DND-41 (cell line): ENCODE results near the gene PDXK.
A peak's percentile ranks its signal among the peaks of the same experiment; 100 is the strongest.

Experiments
- ATAC-seq: fragments of 200-7000 bp; cut with Tn5 transposase; 3 replicates; pipeline ENCODE4 v1.9.1; 2021; ENCODE audit warnings: low read depth; ENCODE audit not compliant: insufficient read depth
- DNase-seq: peaks from one replicate; pipeline ENCODE4 v3.0.0-alpha.2; 2020
- H2AFZ ChIP-seq: 2 replicates; pipeline ENCODE4 v1.6.0; 2012; ENCODE audit warnings: low read depth, low read length
- H3K27ac ChIP-seq: 2 replicates; pipeline ENCODE4 v1.5.1; 2012; ENCODE audit warnings: low read length, inconsistent platforms
- H3K27me3 ChIP-seq: fragments of 200-600 bp; sonication (generic); 2 replicates; pipeline ENCODE4 v1.6.0; 2012; ENCODE audit warnings: low read length, mild to moderate bottlenecking, inconsistent platforms; ENCODE audit not compliant: insufficient read depth, poor library complexity
- H3K36me3 ChIP-seq: 2 replicates; pipeline ENCODE4 v1.5.1; 2012; ENCODE audit warnings: low read length, inconsistent platforms; ENCODE audit not compliant: insufficient read depth
- H3K4me1 ChIP-seq: 2 replicates; pipeline ENCODE4 v1.5.1; 2012; ENCODE audit warnings: mild to moderate bottlenecking, low read length; ENCODE audit not compliant: insufficient read depth
- H3K4me2 ChIP-seq: 2 replicates; pipeline ENCODE4 v1.6.0; 2012; ENCODE audit warnings: mild to moderate bottlenecking, moderate library complexity, low read length, inconsistent platforms; ENCODE audit not compliant: insufficient read depth
- H3K4me3 ChIP-seq, 2 experiments: fragments of 200-600 bp in 1 of 2; shearing (Covaris generic) in 1 of 2; 2 replicates each; pipeline ENCODE4 v1.5.1; 2012 to 2016; ENCODE audit warnings: inconsistent platforms in 2 of 2, low read length in 2 of 2, mild to moderate bottlenecking in 2 of 2, low read depth in 1 of 2, moderate library complexity in 1 of 2
- H3K79me2 ChIP-seq: 2 replicates; pipeline ENCODE4 v1.6.0; 2012; ENCODE audit warnings: low read length, inconsistent platforms; ENCODE audit not compliant: insufficient read depth
- H3K9ac ChIP-seq: 2 replicates; pipeline ENCODE4 v1.6.0; 2012; ENCODE audit warnings: low read depth, mild to moderate bottlenecking, inconsistent platforms, low read length, moderate library complexity
- H3K9me3 ChIP-seq: 2 replicates; pipeline ENCODE4 v1.5.1; 2012; ENCODE audit warnings: low read length, moderate library complexity, mild to moderate bottlenecking, inconsistent platforms; ENCODE audit not compliant: insufficient read depth, severe bottlenecking
- H4K20me1 ChIP-seq: 2 replicates; pipeline ENCODE4 v1.6.0; 2012; ENCODE audit warnings: low read length; ENCODE audit not compliant: insufficient read depth
- CTCF ChIP-seq: IDR thresholded peaks from 2 replicates; pipeline ENCODE4 v1.5.1; 2012; ENCODE audit warnings: borderline replicate concordance, low read length, moderate library complexity, mild to moderate bottlenecking; ENCODE audit not compliant: poor library complexity, severe bottlenecking; ENCODE audit errors: extremely low read depth
- EZH2 ChIP-seq: IDR thresholded peaks from 3 replicates; pipeline ENCODE4 v1.6.1; 2012; ENCODE audit warnings: borderline replicate concordance, low read depth, mild to moderate bottlenecking, moderate library complexity, low read length, inconsistent platforms; ENCODE audit not compliant: severe bottlenecking

Gene PDXK

GRCh38 chr21:43771698-43772424 is 52.9 kb downstream of the PDXK start:
- peaks cover 17% of the 10 kb centered on the region for H3K36me3 ChIP-seq
- TF ChIP-seq CTCF (no peak), EZH2 (no peak)
- no peaks in the 10 kb centered on the region for H3K9me3 ChIP-seq
- H3K27me3 ChIP-seq, result no peaks in the 10 kb centered on the region
- H3K4me1 ChIP-seq, result peaks cover 18% of the 10 kb centered on the region
- H3K9ac ChIP-seq, result no peak overlapping the region
- H3K4me3 ChIP-seq, result no peak overlapping the region
- H3K27ac ChIP-seq, result no peak overlapping the region
- no peak overlapping the region for H3K4me2 ChIP-seq
- ATAC-seq, result no peak
- H4K20me1 ChIP-seq, result no peaks in the 10 kb centered on the region
- H3K79me2 ChIP-seq, result peaks cover 13% of the 10 kb centered on the region
- no peak for DNase-seq
- H2AFZ ChIP-seq, result no peak overlapping the region

- H3K9me3 ChIP-seq, result no peaks in the 10 kb centered on the region
- no peak for ATAC-seq
Observed at GRCh38 chr21:43772425-43772821, 53.5 kb downstream of the PDXK start.

GRCh38 chr21:43774163-43774562 is 55.2 kb downstream of the PDXK start:
- Histone ChIP-seq H3K4me2 (peak overlapping the region; percentile 94; the same call in 1 of the 2 replicates), H3K9ac (no peak overlapping the region), H3K27ac (no peak overlapping the region), H3K27me3 (no peaks in the 10 kb centered on the region), H4K20me1 (no peaks in the 10 kb centered on the region), H3K4me3 (no peak overlapping the region), H3K79me2 (peaks cover 13% of the 10 kb centered on the region), H3K36me3 (peaks cover 17% of the 10 kb centered on the region), H3K9me3 (no peaks in the 10 kb centered on the region), H3K4me1 (peaks cover 39% of the 10 kb centered on the region), H2AFZ (no peak overlapping the region)
- DNase-seq, result no peak
- TF ChIP-seq EZH2, result no peak
- no peak for TF ChIP-seq CTCF
- no peak for ATAC-seq

More at GRCh38 chr21:43772425-43772821, 53.5 kb downstream of the PDXK start:
- Histone ChIP-seq H3K4me2 (no peak overlapping the region), H3K27me3 (no peaks in the 10 kb centered on the region), H3K4me1 (peaks cover 21% of the 10 kb centered on the region), H3K9ac (no peak overlapping the region), H3K4me3 (no peak overlapping the region), H3K27ac (no peak overlapping the region), H3K79me2 (peaks cover 13% of the 10 kb centered on the region), H3K36me3 (peaks cover 17% of the 10 kb centered on the region), H2AFZ (no peak overlapping the region), H4K20me1 (no peaks in the 10 kb centered on the region)
- DNase-seq, result no peak
- TF ChIP-seq CTCF (no peak), EZH2 (no peak)
